Stimulated activated naive CD8-positive, alpha-beta T cell treated with anti-CD3 and anti-CD28 coated beads, Interleukin-15, Interleukin-2, amounts not matched to agents 100 U/mL and 50 U/mL, for 24 hours (primary cell): ENCODE data around the gene METTL17.
A peak's percentile ranks its signal among the peaks of the same experiment; 100 is the strongest.
"Not testable (repeated sequence)": the region's sequence is repeated elsewhere in the genome, so short reads cannot be mapped to it uniquely, and the experiment has no call there.

Source experiments
- ATAC-seq: fragments of 150-1000 bp; cut with Tn5 transposase; one replicate; pipeline ENCODE4 v1.10.0; 2021
- DNase-seq: peaks from one replicate; pipeline ENCODE4 v3.0.0; 2021

The METTL17 gene

GRCh38 chr14:20996521-20996920 lies 6.7 kb downstream of the METTL17 start:
- ATAC-seq: no peak
- no peak for DNase-seq

- DNase-seq (no peak), ATAC-seq (no peak)
Observed at GRCh38 chr14:20997115-20997514, 7.3 kb downstream of the METTL17 start.

GRCh38 chr14:20997564-20997963 lies 7.8 kb downstream of the METTL17 start:
- ATAC-seq (no peak), DNase-seq (no peak)

GRCh38 chr14:20998139-20998538 lies 8.4 kb downstream of the METTL17 start:
- no peak for DNase-seq
- ATAC-seq: no peak

GRCh38 chr14:20998674-20999366 lies 9.0 kb downstream of the METTL17 start, which contains the start of gene SLC39A2:
SLC39A2 (plus strand) TSS chr14:20999293; CDS start chr14:20999447, 154 bp downstream.
- peak; percentile 28 for ATAC-seq
- no peak for DNase-seq

- DNase-seq: no peak
- no peak for ATAC-seq
Observed at GRCh38 chr14:20999591-20999990, 9.8 kb downstream of the METTL17 start.

GRCh38 chr14:21001218-21001617 lies 11.4 kb downstream of the METTL17 start:
- DNase-seq (no peak), ATAC-seq (no peak)

- DNase-seq (no peak), ATAC-seq (no peak)
Observed at GRCh38 chr14:21003788-21004346, 14.1 kb downstream of the METTL17 start.

GRCh38 chr14:21009721-21010120 lies 19.9 kb downstream of the METTL17 start:
- not testable (repeated sequence) for ATAC-seq, DNase-seq

GRCh38 chr14:21011136-21011535 lies 21.4 kb downstream of the METTL17 start:
- DNase-seq (no peak), ATAC-seq (no peak)

GRCh38 chr14:21014761-21015190 lies 25.0 kb downstream of the METTL17 start:
- DNase-seq: peak; percentile 84

GRCh38 chr14:21015312-21015711 lies 25.5 kb downstream of the METTL17 start:
- no peak for DNase-seq
- ATAC-seq: no peak

More at GRCh38 chr14:21014761-21015190, 25.0 kb downstream of the METTL17 start:
- ATAC-seq: peak; percentile 72

- ATAC-seq (no peak), DNase-seq (no peak)
Observed at GRCh38 chr14:21016413-21017190, 26.8 kb downstream of the METTL17 start.

- no peak for ATAC-seq
- no peak for DNase-seq
Observed at GRCh38 chr14:21017528-21018245, 27.9 kb downstream of the METTL17 start.

- no peak for ATAC-seq
Observed at GRCh38 chr14:21018286-21018685, 28.5 kb downstream of the METTL17 start.

GRCh38 chr14:21018781-21019180 lies 29.0 kb downstream of the METTL17 start:
- DNase-seq (no peak), ATAC-seq (no peak)

More at GRCh38 chr14:21018286-21018685, 28.5 kb downstream of the METTL17 start:
- DNase-seq: no peak

- no peak for DNase-seq
- no peak for ATAC-seq
Observed at GRCh38 chr14:21019366-21019765, 29.6 kb downstream of the METTL17 start.

GRCh38 chr14:21020977-21021545 lies 31.3 kb downstream of the METTL17 start:
- ATAC-seq (no peak), DNase-seq (no peak)

GRCh38 chr14:21022686-21023085 lies 32.9 kb downstream of the METTL17 start:
- no peak for DNase-seq
- no peak for ATAC-seq

- DNase-seq: no peak
- no peak for ATAC-seq
Observed at GRCh38 chr14:21023174-21023573, 33.4 kb downstream of the METTL17 start.

GRCh38 chr14:21023817-21024584 lies 34.2 kb downstream of the METTL17 start:
- DNase-seq (peak; percentile 16), ATAC-seq (no peak)
